B cell (primary cell): ENCODE data around the gene SRCAP. TPM values are rescaled to one million over a fixed set of nuclear protein-coding genes. Genes with fewer than 3 reads are reported as not detected.

Experiments
- ATAC-seq: fragments of 200-7000 bp; cut with Tn5 transposase; one replicate; pipeline ENCODE4 v1.10.0; 2021; ENCODE audit warnings: low read depth, mild to moderate bottlenecking, moderate number of reproducible peaks, moderate library complexity
- CTCF ChIA-PET: fragments of 350-600 bp; sonication (Branson Sonifier 250); formaldehyde crosslinking; loops from one replicate; lab custom pipeline; 2021; ENCODE audit warnings: antibody characterized with exemption, inconsistent platforms; lab: Charles Lee
- POLR2A ChIA-PET: fragments of 350-600 bp; sonication (Branson Sonifier 250); formaldehyde crosslinking; loops from one replicate; lab custom pipeline; 2021; ENCODE audit warnings: antibody characterized with exemption; lab: Charles Lee
- DNase-seq: peaks from one replicate; pipeline ENCODE4 v3.0.0; 2013
- H2AFZ ChIP-seq: 2 replicates; pipeline ENCODE4 v1.6.1; 2012; ENCODE audit warnings: mild to moderate bottlenecking, low read depth, low read length; ENCODE audit not compliant: insufficient read depth, poor library complexity, severe bottlenecking
- H3K27ac ChIP-seq, 2 donors: 1 replicate in 1 of 2; 2 replicates in 1 of 2; pipeline ENCODE4 v1.5.1; 2012 to 2013; ENCODE audit warnings: low read length in 2 of 2, mild to moderate bottlenecking in 2 of 2, moderate library complexity in 1 of 2
- H3K27me3 ChIP-seq, 4 experiments: fragments of 200-600 bp in 1 of 4; sonication (generic) in 1 of 4; replicated peaks in 1 of 4; 1 replicate in 2 of 4; 2 replicates in 2 of 4; pipeline versions ENCODE4 v1.6.1 to v1.7.0; 2013 to 2016; ENCODE audit warnings: low read length in 3 of 4, mild to moderate bottlenecking in 2 of 4, mixed read lengths in 1 of 4, moderate library complexity in 1 of 4; ENCODE audit not compliant: insufficient read depth in 4 of 4, control insufficient read depth in 3 of 4; ENCODE audit errors: control extremely low read depth in 1 of 4
- H3K36me3 ChIP-seq, 2 experiments: replicated peaks in 1 of 2; 1 replicate in 1 of 2; 2 replicates in 1 of 2; pipeline versions ENCODE4 v1.6.1 to v1.7.1; 2013; ENCODE audit warnings: low read length in 1 of 2; ENCODE audit not compliant: insufficient read depth in 2 of 2, control insufficient read depth in 1 of 2; ENCODE audit errors: control extremely low read depth in 1 of 2, extremely low read depth in 1 of 2
- H3K4me1 ChIP-seq, 2 donors: fragments of 200-600 bp in 1 of 2; sonication (generic) in 1 of 2; 1 replicate in 1 of 2; 2 replicates in 1 of 2; pipeline versions ENCODE4 v1.5.1 to v1.6.1; 2013 to 2017; ENCODE audit warnings: low read length in 2 of 2; ENCODE audit not compliant: control insufficient read depth in 2 of 2, insufficient read depth in 2 of 2
- H3K4me2 ChIP-seq: replicated peaks from 2 replicates; pipeline ENCODE3; 2012; ENCODE audit warnings: mild to moderate bottlenecking, low read depth, low read length; ENCODE audit not compliant: poor library complexity, severe bottlenecking
- H3K4me3 ChIP-seq, 5 experiments: fragments of 200-600 bp in 1 of 5; sonication (generic) in 1 of 5; 1 replicate in 3 of 5; 2 replicates in 2 of 5; pipeline versions ENCODE4 v1.5.1 to v1.7.0; 2011 to 2016; ENCODE audit warnings: low read length in 4 of 5, mild to moderate bottlenecking in 4 of 5, low read depth in 2 of 5, control low read depth in 1 of 5, moderate library complexity in 1 of 5; ENCODE audit not compliant: insufficient read depth in 1 of 5; ENCODE audit errors: control extremely low read depth in 1 of 5, extremely low read depth in 1 of 5
- H3K79me2 ChIP-seq: fragments of 200-600 bp; sonication (generic); one replicate; pipeline ENCODE4 v1.6.0; 2016; ENCODE audit warnings: low read length; ENCODE audit not compliant: control insufficient read depth, insufficient read depth
- H3K9ac ChIP-seq: fragments of 200-600 bp; sonication (generic); 2 replicates; pipeline ENCODE4 v1.6.1; 2017; ENCODE audit warnings: mild to moderate bottlenecking, low read length, moderate library complexity
- H3K9me3 ChIP-seq, 3 donors: one replicate each; pipeline versions ENCODE4 v1.6.1 to v1.7.1; 2013; ENCODE audit warnings: low read length in 2 of 3; ENCODE audit not compliant: control insufficient read depth in 2 of 3, insufficient read depth in 1 of 3; ENCODE audit errors: control extremely low read depth in 1 of 3
- H4K20me1 ChIP-seq: 2 replicates; pipeline ENCODE4 v1.6.0; 2012; ENCODE audit warnings: mild to moderate bottlenecking, low read length; ENCODE audit not compliant: insufficient read depth, control insufficient read depth, poor library complexity, severe bottlenecking
- H3K27ac Mint-ChIP-seq: one replicate; pipeline ENCODE4 v1.8.0; 2021; ENCODE audit warnings: mixed read lengths
- H3K27me3 Mint-ChIP-seq: one replicate; pipeline ENCODE4 v1.8.0; 2021; ENCODE audit warnings: mixed read lengths
- H3K4me1 Mint-ChIP-seq: one replicate; pipeline ENCODE4 v1.8.0; 2021; ENCODE audit warnings: mixed read lengths
- H3K4me3 Mint-ChIP-seq: one replicate; pipeline ENCODE4 v1.8.0; 2021; ENCODE audit warnings: mixed read lengths
- H3K9me3 Mint-ChIP-seq: one replicate; pipeline ENCODE4 v1.8.0; 2022; ENCODE audit warnings: mixed read lengths; ENCODE audit not compliant: insufficient read depth
- CTCF ChIP-seq: fragments of 200-600 bp; IDR thresholded peaks from one replicate; pipeline ENCODE4 v1.8.0; 2022; ENCODE audit warnings: antibody characterized with exemption, mild to moderate bottlenecking
- EZH2 ChIP-seq: IDR thresholded peaks from 2 replicates; pipeline ENCODE4 v1.6.1; 2012; ENCODE audit warnings: borderline replicate concordance, low read depth, mild to moderate bottlenecking, moderate library complexity, low read length; ENCODE audit not compliant: insufficient read depth, poor library complexity, severe bottlenecking
- WGBS: methylation state at CpG from one replicate; pipeline ENCODE4 v1.1.5; 2013; ENCODE audit warnings: missing lambda C conversion rate; ENCODE audit not compliant: insufficient coverage; 5-methylcytosine and 5-hydroxymethylcytosine counted together
- intact Hi-C: fragments of 100-400 bp; cut with micrococcal nuclease; formaldehyde crosslinking; loops from one replicate; pipeline ENCODE4 v1.10.0; 2022
- polyA plus RNA-seq: library from polyadenylated mRNA; depleted of rRNA; stranded (reverse); fragments of >200 nt; gene quantifications from 2 replicates; pipeline ENCODE4 v1.2.3, GENCODE V29; 2012
- total RNA-seq, 2 donors: library from RNA; stranded (reverse); fragments of 120-200 nt in 1 of 2; gene quantifications; 1 replicate in 1 of 2; 2 replicates in 1 of 2; pipeline versions ENCODE4 v1.2.3 to v1.2.4, GENCODE V29; 2013 to 2022

SRCAP gene
- total and polyA plus RNA-seq, 2 donors (not counting 1 experiment from before 2014, with no cell fraction given) = 20.9 to 145 TPM

- Histone ChIP-seq H3K27ac (no peak overlapping the region), H2AFZ (peak overlapping the region; percentile 79), H4K20me1 (no peaks in the 10 kb centered on the region), H3K4me2 (peak overlapping the region; percentile 96), H3K79me2 (no peaks in the 10 kb centered on the region), H3K36me3 (no peaks in the 10 kb centered on the region), H3K27me3 (peaks cover 0 to 17% (median 4%) of the 10 kb centered on the region in 4 experiments), H3K4me1 (peaks cover 16 to 20% of the 10 kb centered on the region in 2 donors), H3K4me3 (peak overlapping the region in 4 of 5 experiments; percentile 75 to 84 (median 81)), H3K9ac (peak overlapping the region; percentile 76), H3K9me3 (no peaks in the 10 kb centered on the region)
- TF ChIP-seq EZH2 (no peak), CTCF (no peak)
- Mint-ChIP-seq H3K9me3 (no peaks in the 10 kb centered on the region), H3K4me1 (peaks cover 17% of the 10 kb centered on the region), H3K27me3 (peaks cover 10% of the 10 kb centered on the region), H3K27ac (no peak overlapping the region), H3K4me3 (peak overlapping the region; percentile 80)
- intact Hi-C loops = no loop called here
- POLR2A ChIA-PET = interaction anchor here (1.6 kb wide), 1 partner anchor 19 kb away, joined by 15 read pairs; no protein-coding TSS in a partner anchor
- WGBS = 3% methylated on average over 42 of the region's 57 CpGs
- CTCF ChIA-PET = interaction anchor here (1.0 kb wide), 2 partner anchors 19 to 58 kb away, joined by 3 to 9 read pairs; no protein-coding TSS in a partner anchor
- DNase-seq (peak; percentile 39), ATAC-seq (peak; percentile 45)
Measured at GRCh38 chr16:30786115-30786935, 87.4 kb downstream of the SRCAP start.
